ENCODE measurements around the gene NCKAP5.
"Not testable (repeated sequence)": the region's sequence is repeated elsewhere in the genome, so short reads cannot be mapped to it uniquely, and the experiment has no call there.

Gene NCKAP5

DNA sequence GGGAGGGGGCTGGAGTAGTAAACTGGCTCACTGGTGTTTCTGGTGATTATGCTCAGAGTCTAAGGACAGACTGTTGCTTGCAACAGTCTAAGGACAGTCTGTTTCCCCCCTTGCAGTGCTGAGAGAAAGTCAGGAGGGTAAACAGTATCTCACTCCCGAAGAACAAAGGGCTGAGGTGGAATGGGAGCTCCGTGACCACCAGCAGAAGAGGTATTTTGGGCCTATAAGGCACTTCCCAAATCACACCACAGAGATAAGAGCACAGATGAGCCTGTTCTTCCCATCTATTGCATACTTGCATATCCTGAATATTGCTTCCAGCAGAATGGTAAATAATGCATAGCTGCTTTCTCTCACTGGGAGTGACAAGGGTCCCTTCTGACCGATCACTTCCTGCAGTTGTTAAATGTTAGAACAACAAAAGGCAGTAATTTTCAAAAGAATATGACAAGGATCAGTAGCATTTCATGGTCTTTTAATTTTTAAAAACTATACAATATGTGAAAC lies 737.9 kb downstream of the NCKAP5 start:
- no peak for DNase-seq

DNA sequence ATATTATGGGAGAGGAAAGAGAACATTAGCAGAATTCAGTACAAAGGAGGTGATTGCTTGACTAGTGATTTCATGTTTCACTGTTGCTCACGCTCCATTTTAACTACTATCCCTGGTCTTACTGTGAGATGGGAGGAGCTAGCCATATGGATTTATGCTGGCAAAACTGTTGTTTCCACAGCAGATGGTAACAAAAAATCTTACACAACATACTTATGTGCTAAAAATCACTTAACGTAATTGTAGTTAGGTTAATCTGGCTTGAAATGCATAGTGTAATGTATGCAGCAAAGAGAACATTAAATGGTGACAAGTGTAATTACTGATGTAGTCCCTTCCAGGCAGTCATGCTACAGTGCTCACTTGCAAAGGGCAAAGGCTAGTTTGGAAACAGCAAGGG lies 742.7 kb downstream of the NCKAP5 start:
- no peak for DNase-seq

DNA sequence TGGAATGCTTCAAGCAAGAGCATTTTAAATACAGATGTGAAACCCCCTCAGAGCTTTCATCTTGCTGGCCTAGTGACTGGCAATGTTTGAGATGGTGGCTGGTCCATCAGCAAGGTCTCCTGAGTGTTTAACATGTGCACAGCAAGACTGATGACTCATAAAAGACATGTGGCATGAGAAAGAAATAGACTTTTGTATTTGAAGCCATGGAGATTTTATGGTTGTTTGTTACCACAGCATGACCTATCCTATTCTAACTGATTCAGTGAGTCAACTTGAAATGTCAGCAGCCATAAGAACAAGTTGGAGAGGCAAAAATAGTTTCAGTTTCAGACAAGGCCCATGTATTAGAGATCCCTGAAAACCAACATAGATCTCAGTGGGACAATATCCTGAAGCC lies 743.5 kb downstream of the NCKAP5 start:
- DNase-seq: no peak

DNA sequence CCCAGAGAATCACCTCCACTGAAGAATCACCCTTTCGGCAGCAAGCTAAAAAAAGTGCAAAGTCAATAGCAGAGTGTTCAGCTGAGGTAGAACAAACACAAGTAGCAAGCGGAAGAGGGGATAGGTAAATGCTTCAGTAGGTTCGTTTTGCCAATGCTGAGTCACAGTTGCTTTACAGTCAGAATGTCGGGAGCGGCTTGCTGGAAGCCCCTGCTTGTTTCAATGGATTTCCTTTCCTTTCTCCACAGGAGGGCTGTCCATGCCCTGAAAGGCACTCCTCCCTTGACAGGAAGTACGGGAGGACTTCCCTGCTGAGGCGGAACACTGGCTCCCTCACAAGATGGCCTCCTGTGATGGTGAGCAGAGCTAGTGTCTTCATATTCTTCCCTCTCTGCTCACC lies 752.0 kb downstream of the NCKAP5 start:
- no peak for DNase-seq

DNA sequence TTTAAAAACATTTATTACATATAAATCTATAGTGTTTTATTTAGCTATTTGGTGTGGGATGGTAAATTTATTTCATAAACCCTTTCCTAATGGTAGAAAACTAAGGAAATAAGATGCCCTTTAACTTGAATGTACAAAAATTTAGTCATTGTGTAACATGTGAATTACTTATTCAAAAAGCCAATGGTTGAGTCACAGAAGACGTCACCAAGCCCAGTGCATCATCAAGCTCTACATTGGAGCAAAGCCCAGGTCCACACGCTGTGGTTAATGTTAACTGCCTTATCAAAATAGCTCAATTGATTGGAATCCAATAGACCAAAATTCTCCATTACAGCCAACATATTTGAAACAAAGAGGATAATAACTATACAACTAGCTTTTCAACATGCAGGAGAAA lies 752.7 kb downstream of the NCKAP5 start:
- DNase-seq: no peak

DNA sequence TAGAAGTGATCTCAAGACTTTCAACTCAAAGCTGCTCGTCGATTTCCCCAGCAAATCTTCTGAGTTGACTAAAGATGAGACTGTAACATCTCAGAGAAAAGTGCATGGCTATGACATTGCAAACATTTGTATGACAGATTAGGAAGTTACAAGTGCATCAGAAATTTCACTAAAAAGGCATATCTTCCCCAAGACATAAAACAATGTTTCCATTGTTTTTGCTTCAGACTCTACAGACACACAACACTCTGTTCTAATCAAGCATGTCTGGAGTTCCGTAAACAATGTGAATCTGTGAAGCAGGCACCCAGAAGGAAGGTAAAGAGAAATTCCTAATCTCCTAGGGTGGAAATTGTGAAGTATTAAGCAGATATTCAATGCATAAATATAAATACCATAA lies 753.6 kb downstream of the NCKAP5 start:
- no peak for DNase-seq

DNA sequence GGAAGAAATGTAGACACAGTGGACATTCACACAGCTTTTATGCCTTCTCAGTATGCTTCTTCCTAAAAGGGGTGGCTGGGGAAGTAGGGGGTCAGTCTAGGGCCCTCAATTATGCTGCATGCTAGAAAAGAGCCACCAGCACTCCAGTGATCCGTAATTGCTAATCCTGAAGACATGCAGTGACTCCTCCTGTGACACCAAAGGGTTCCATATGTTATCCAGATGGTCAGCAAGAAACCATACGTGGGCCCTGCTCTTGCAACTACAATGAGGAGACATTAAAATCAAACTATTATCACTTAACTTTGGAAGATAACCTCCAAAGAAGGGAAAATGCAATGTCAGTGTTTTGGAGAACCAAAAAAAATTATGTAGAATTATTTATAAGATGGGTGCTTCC lies 754.8 kb downstream of the NCKAP5 start:
- DNase-seq: no peak

DNA sequence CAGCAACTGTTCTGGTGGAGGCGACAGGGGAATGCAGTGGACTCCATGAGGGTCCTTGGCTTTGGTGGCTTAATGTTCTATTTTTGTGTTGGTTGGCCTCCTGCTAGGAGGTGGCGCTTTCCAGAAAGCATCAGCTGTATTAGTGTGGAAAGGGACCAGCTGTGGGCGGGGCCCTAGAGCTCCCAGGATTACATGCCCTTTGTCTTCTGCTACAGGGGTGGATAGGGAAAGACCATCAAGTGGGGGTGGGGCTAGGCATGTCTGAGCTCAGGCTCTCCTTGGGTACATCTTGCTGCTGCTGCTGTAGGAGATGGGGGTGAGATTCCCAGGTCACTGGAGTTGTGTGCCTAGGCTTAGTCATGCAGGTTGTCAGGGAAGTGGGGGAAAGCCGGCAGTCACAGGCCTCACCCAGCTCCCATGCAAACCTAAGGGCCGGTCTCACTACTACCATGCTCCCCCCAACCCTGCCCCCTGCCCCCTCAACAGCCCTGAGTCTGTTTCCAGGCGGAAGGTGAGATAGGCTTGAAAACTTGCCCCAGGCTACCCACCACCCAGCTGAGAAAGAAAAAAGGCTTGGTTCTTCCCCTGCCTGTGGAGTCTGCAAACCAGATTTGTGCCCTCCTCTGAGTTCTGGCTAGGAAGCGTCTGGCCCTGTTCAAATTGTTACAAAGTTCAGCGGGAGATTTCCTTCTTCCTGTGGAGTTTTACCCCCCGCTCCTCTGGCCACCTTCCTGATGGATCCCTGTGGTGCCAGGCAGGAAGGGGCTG lies 756.9 kb downstream of the NCKAP5 start:
- no peak for DNase-seq

DNA sequence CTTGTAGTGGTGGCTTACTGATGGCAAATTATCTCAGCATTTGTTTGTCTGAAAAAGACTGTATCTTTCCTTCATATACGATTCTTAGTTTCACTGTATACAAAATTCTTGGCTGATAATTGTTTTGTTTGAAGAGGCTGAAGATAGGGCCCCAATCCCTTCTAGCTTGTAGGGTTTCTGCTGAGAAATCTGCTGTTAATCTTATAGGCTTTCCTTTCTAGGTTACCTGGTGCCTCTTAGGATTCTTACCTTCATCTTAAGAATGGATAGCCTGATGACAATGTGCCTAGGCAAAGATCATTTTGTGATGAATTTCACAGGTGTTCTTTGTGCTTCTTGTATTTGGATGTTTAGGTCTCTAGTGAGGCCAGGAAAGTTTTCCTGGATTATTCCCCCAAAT lies 758.3 kb downstream of the NCKAP5 start:
- DNase-seq: not testable (repeated sequence)

DNA sequence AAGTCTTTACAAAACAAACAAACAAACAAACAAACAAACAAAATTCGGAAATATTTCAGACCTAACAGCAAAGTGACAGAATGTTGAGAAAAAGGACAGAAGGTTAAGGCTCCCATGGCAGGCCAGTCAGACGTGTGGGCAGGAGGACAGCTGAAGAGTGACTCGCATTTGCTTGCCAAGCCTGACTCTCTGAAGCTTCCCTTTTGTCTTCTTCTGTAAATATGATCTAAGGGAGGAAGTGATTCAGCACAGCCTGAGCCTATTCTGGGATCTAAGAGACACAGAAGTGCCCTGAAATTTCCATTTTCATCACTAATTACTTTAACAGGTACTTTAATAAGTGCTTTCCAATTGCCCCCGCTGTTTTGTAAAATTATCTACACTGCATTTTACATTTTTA lies 764.2 kb downstream of the NCKAP5 start:
- no peak for DNase-seq

DNA sequence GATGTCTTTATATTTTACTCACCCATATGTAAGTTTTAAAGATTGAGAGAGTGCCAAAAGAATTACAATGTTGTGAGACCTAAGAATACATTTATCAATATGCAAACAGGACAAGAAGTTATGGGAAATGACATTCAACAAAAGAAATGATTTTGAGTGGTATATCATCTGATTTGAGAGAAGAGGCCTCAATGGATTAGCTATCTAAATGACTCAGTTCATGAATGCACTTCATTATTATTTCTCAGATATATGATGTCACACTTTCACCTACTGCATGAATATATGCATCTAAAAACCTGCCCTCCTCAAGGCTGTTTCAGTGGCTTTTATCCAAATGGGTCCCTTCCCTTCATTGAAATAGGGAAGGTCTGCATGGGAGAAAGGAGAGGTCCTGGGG lies 769.9 kb downstream of the NCKAP5 start:
- DNase-seq: no peak

DNA sequence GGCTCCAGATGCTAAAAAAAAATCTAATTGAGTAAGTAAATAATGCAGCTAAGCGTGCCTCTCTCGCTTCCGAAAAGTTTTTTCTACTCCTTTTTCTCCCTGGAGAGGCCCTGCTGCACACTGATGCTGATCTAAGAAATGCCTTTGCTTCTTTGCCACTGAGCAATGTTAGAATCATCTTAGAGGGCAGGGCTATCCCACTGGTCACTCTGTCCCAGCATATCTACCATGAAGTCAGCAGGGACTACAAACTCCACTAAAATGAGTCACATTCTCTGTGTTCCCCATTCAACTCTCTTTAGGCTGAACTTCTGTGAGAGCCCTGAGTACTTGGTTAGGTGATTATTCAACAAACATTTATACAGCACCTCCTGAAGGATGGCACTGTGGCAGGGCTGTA lies 770.7 kb downstream of the NCKAP5 start:
- DNase-seq: no peak

DNA sequence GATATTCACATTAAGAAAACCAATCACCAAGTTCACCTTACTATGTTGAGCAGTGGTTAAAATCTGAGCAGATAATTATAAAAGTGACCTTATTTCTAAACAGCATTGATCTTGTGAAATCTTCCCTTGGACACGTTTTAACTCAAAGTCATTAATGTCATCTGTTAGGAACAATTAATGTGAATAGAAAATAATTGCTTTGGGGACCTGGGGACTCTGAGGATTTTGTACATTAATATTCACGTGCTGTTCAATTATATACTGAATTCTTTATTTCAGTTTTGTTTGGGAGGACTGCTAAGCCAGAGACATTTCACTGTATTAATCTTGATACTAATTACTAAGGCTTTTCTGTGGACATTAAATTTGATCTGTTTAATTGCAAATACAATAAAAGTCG lies 771.2 kb downstream of the NCKAP5 start:
- no peak for DNase-seq

DNA sequence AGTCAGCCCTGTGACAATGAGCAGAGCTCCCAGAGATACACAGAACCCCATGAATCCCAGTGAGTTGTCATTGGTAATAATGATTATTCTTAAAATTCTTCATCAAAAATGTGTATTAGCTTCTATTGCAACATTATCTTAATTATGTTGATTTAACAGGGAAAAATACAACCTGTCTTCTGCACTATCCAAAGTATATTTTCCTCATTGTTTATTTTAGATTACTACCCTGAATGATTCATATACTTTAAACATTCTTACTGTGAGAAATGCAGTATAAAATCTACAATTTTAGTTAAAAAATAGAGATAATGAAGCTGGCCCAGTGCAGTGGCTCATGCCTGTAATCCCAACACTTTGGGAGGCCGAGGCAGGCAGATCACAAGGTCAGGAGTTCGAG lies 773.0 kb downstream of the NCKAP5 start:
- DNase-seq: no peak

DNA sequence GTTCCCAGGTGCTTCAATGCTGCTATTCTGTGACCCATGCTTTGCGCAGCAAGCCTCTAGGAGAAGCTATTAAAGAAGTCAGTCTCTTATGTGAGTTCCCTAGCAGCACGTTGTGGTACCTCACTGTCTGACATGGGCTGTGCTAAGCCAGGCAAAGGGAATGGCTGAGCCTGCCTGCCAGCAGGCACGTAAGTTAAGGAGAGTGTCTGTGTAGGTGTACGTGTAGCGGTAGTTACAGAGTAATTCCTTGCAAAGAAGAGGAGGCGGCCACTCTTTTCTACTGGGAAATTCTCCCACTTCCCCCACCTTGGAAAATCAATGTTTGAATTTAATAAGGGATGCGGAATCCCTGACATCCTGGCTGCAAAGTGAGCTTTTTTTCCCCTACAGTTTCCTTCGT lies 774.7 kb downstream of the NCKAP5 start:
- DNase-seq: no peak

DNA sequence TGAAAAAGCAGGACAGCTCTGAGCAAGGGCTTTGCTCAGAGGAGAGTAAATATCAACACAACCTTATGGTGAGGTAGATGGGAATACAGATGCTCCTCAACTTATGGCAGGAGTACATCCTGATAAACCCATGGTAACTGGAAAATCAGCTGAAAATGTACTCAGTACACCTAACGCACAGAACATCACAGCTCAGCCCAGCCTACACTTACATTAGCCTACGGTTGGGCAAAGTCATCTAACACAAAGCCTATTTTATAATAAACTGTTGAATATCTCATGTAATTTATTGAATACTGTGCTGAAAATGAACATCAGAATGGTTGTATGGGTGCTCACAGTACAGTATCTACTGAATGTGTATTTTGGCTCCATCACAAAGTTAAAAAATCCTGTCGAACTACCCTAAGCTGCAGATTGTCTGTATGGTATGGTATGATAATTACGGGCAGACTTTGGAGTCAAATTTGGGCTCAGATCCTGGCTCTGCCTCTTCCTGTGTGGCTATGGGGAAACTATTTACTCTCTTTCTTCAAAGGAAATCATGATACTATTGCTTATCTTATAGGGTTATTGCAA lies 778.0 kb downstream of the NCKAP5 start:
- DNase-seq: no peak

DNA sequence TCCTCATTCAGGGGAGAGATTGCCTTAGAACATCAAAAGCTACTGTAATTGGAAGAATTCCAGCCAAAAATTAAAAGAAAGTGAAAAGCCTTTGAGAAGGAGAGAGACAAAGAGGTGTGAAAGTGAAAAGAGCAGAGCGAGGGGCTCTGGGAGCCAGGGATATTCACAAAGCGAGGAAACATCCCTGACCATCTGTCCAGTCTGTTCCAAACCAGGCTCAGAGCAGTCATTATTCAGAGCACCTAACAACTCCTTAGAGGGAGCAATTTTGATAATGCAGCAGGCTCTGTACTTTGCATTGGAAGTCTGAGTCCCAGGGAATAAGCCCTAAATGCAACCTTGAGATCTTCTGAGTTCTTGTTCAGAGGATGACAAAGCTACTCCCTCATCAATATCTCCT lies 779.2 kb downstream of the NCKAP5 start:
- DNase-seq: no peak

DNA sequence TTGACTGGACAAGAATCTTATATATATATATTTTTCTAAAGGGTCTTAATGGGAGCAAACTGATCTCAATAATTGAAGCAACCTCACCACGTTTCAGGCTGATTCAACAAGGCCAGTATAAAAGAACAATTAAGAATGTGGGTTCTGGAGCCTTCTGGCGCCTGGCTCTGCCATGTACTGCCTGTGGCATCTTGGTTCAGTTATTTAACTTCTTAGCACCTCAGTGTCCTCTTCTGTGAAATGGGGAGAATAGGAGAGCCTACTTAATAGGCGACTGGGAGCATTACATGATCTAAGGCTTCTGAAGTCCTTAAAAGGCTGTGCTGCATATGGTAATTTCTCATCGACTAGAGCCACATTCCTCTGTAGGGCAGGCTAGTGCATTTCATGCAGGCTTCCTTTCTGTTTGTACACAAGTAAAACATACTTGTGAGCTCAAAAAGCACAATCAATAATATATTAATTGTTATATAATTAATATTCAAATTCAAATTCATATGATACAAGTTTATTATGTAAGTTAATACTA lies 779.9 kb downstream of the NCKAP5 start:
- DNase-seq: no peak

DNA sequence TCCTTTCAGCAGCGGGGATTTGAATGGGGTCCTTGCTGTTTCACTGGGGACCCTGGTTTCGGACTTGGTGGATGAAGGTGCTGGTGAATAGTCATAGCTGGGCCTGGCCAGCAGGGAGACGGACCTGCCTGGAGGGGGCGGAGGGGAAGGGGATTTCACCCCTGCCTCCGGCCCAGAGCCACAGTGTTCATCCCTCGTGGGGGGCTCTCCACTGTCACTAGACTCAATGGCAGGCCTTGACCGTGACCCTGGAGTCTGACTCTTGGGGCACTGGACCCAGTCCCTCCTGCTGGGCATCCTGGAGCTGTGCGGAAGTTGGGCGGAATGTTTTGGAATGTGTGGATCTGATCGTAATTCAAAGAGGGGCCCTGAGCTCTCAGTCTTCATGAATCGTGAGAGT lies 784.4 kb downstream of the NCKAP5 start:
- no peak for DNase-seq

DNA sequence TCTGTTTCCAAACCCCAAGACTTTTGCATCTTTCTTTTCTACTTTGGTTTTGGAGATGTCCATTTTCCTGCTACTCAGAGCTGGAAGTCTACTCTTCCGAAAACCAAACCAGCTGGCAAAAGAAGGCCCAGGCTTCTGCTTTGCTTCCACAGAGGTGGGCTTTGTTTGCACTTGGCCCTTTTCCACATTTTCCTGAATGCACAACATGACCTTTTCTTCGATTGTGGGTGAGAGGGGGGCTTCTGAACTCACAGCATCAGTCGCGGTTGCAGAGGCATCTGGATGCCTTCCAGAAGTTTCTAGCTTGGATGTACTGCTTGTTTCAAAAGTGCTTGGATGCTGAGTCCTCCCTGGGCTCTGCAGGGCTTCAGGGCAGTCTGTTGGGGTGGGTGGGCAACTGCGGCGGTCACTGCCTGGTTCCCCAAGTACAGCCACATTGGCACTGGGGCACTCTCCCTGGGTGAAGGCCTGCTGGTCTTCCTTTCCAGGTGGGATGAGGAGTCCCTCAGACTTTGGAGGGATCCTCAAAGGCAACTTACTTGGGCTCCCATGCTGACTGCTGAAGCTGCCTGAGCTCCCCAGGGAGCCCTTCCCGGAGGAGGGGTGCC lies 786.0 kb downstream of the NCKAP5 start:
- no peak for DNase-seq

DNA sequence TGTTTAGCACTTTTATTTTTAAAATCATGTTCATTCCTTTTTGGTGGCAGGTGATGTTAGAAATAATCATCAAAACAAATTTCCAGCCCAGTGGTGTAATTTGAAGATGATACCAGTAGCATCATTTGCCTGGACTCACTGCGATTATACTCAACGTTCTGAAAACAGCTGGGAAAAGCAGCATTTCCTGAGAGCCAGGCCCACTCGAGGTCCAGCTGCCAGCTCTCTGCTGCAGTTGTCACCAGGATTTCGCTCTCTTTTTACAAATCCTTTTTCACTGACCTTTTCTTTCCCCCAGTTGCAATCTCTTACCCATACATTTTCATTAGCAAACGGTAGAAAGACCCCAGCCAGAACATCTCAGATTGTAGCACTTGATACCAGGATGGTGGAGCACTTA lies 787.6 kb downstream of the NCKAP5 start:
- DNase-seq: no peak

DNA sequence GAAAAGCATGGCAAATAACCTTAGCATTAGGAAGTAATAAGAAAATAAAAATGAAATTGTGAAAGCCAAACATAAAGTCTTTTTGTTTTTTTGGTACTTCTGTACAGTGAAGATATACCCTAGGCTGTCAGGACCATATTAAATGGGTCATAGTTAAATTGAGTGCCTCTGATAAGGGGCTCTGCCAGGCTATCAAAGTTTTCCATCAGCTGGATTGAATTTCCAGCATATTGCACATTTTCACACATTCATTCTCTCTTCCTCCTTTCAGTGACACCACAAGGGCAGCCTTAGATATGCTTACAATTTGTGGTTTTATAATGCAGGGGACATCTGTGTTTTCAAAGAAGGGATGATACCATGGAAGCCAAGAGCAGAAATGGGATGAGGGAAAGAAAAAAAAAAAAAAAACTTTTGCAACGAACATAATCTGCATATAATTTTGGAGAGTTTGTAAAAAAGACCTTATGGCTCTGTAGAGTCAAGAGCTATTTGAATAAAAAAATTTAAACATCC lies 789.0 kb downstream of the NCKAP5 start:
- DNase-seq: no peak

DNA sequence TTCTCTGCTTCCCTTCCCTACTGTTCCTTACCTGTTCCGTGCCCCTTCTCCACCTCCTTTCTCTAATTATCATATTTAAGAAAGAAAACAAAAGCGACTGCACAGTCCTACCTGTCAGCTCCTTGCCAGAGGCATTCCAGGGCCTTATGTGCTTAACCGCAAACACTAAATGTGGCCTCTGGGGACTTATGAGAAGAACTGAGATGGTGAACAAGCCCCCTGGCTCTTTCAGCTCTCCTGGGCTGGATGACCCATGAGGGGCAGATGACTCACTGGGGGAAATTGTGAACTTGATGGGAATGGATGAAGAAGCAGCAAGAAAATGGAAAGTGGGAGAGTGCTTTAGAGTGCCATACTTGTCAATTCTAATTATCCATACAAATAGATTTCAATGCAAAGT lies 792.0 kb downstream of the NCKAP5 start:
- DNase-seq: no peak

DNA sequence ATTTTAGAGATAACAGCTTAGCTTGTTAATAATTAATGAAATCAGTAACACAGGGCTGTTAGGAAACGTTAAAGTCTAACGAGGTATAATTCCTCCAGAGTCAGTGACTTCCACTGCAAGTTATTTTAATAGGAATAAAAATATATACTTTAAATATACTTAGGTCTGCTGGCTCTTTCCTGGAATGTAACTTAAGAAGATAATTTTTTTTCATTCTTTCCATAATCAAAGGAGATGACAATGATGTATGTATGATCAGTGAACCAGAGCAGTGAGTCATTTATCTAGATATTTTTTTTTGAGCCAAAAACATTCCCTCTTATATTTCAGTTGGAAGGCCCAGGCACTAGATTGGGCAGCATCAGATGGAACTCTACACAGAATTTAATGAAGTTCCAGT lies 794.1 kb downstream of the NCKAP5 start:
- DNase-seq: no peak
